WTC11 (cell line): ENCODE results near the gene PPP3R1. TPM values are rescaled to one million over a fixed set of nuclear protein-coding genes. Genes with fewer than 3 reads are reported as not detected.

Experiments used
- ATAC-seq: fragments of 200-7000 bp; cut with Tn5 transposase; 2 replicates; pipeline ENCODE4 v1.10.0; 2021; ENCODE audit warnings: mild to moderate bottlenecking, moderate library complexity
- CTCF ChIA-PET: fragments of 300-600 bp; sonication (Branson Sonifier 250); formaldehyde crosslinking; loops from one replicate; lab custom pipeline; 2021; ENCODE audit warnings: antibody characterized with exemption; lab: Charles Lee
- POLR2A ChIA-PET: fragments of 350-600 bp; sonication (Branson Sonifier 250); formaldehyde crosslinking; loops from one replicate; lab custom pipeline; 2021; ENCODE audit warnings: antibody characterized with exemption; lab: Charles Lee
- DNase-seq: peaks from one replicate; pipeline ENCODE4 v3.0.0; 2021; ENCODE audit warnings: low spot score
- H3K27ac Mint-ChIP-seq: 2 replicates; pipeline ENCODE4 v1.8.0; 2021; ENCODE audit warnings: mixed read lengths
- H3K27me3 Mint-ChIP-seq: 2 replicates; pipeline ENCODE4 v1.8.0; 2021; ENCODE audit warnings: low read depth, mild to moderate bottlenecking, moderate library complexity, mixed read lengths
- H3K36me3 Mint-ChIP-seq: 2 replicates; pipeline ENCODE4 v1.8.0; 2021; ENCODE audit warnings: mixed read lengths
- H3K4me1 Mint-ChIP-seq: 2 replicates; pipeline ENCODE4 v1.8.0; 2022; ENCODE audit warnings: mixed read lengths
- H3K4me3 Mint-ChIP-seq: 2 replicates; pipeline ENCODE4 v1.8.0; 2021; ENCODE audit warnings: mild to moderate bottlenecking, moderate library complexity, mixed read lengths
- H3K9me3 Mint-ChIP-seq: 2 replicates; pipeline ENCODE4 v1.8.0; 2021; ENCODE audit warnings: mixed read lengths
- AFF4 ChIP-seq: sonication (generic); formaldehyde crosslinking; IDR thresholded peaks from 2 replicates; pipeline ENCODE4 v1.8.1; 2023; ENCODE audit warnings: mild to moderate bottlenecking, missing genetic modification reagents, borderline replicate concordance
- CBFB ChIP-seq: sonication (generic); formaldehyde crosslinking; IDR thresholded peaks from 2 replicates; pipeline ENCODE4 v1.8.1; 2022; ENCODE audit warnings: mild to moderate bottlenecking, low read depth, missing genetic modification reagents
- CREM ChIP-seq: sonication (generic); formaldehyde crosslinking; IDR thresholded peaks from 2 replicates; pipeline ENCODE4 v1.8.1; 2022; ENCODE audit warnings: mild to moderate bottlenecking, missing genetic modification reagents, moderate library complexity
- FOXK1 ChIP-seq: sonication (generic); formaldehyde crosslinking; IDR thresholded peaks from 2 replicates; pipeline ENCODE4 v1.8.0; 2022; ENCODE audit warnings: mild to moderate bottlenecking, moderate library complexity, missing genetic modification reagents
- FOXP1 ChIP-seq: sonication (generic); formaldehyde crosslinking; IDR thresholded peaks from 2 replicates; pipeline ENCODE4 v1.8.0; 2022; ENCODE audit warnings: missing genetic modification reagents, mild to moderate bottlenecking, moderate library complexity, borderline replicate concordance
- GTF2I ChIP-seq: fragments of 250-450 bp; sonication (Bioruptor Pico); conservative IDR thresholded peaks from 2 replicates; pipeline ENCODE4 v1.4.0; 2021; ENCODE audit warnings: mild to moderate bottlenecking
- IRF2 ChIP-seq: sonication (generic); formaldehyde crosslinking; IDR thresholded peaks from 2 replicates; pipeline ENCODE4 v1.8.0; 2022; ENCODE audit warnings: low read depth, missing genetic modification reagents, borderline replicate concordance
- JUN ChIP-seq: sonication (generic); formaldehyde crosslinking; IDR thresholded peaks from 2 replicates; pipeline ENCODE4 v1.8.0; 2023; ENCODE audit warnings: mild to moderate bottlenecking, missing genetic modification reagents
- RORB ChIP-seq: fragments of 250-450 bp; sonication (Bioruptor Pico); IDR thresholded peaks from 2 replicates; pipeline ENCODE4 v1.9.0; 2021; ENCODE audit warnings: mild to moderate bottlenecking
- SMAD3 ChIP-seq: sonication (generic); formaldehyde crosslinking; IDR thresholded peaks from 2 replicates; pipeline ENCODE4 v1.8.0; 2022; ENCODE audit warnings: missing genetic modification reagents, mild to moderate bottlenecking, borderline replicate concordance
- SMAD4 ChIP-seq: sonication (generic); formaldehyde crosslinking; IDR thresholded peaks from 2 replicates; pipeline ENCODE4 v1.8.0; 2022; ENCODE audit warnings: mild to moderate bottlenecking, missing genetic modification reagents
- TP53 ChIP-seq: sonication (generic); formaldehyde crosslinking; IDR thresholded peaks from 2 replicates; pipeline ENCODE4 v1.8.1; 2023; ENCODE audit warnings: mild to moderate bottlenecking, missing genetic modification reagents
- ZNF219 ChIP-seq: sonication (generic); formaldehyde crosslinking; IDR thresholded peaks from 2 replicates; pipeline ENCODE4 v1.8.0; 2023; ENCODE audit warnings: missing genetic modification reagents, mild to moderate bottlenecking, borderline replicate concordance
- ZNF281 ChIP-seq: sonication (generic); formaldehyde crosslinking; IDR thresholded peaks from 2 replicates; pipeline ENCODE4 v1.8.0; 2023; ENCODE audit warnings: mild to moderate bottlenecking, missing genetic modification reagents
- ZNF317 ChIP-seq: sonication (generic); formaldehyde crosslinking; IDR thresholded peaks from 2 replicates; pipeline ENCODE4 v1.8.1; 2023; ENCODE audit warnings: low read depth, mild to moderate bottlenecking, moderate library complexity, missing genetic modification reagents, borderline replicate concordance
- ZNF396 ChIP-seq: fragments of 250-450 bp; sonication (Bioruptor Pico); IDR thresholded peaks from 2 replicates; pipeline ENCODE4 v1.8.0; 2021; ENCODE audit warnings: mild to moderate bottlenecking, moderate library complexity, borderline replicate concordance
- ZNF512 ChIP-seq: sonication (generic); formaldehyde crosslinking; IDR thresholded peaks from 2 replicates; pipeline ENCODE4 v1.8.1; 2022; ENCODE audit warnings: missing genetic modification reagents, borderline replicate concordance
- total RNA-seq: library from RNA; stranded (reverse); gene quantifications from 3 replicates; pipeline ENCODE4 v1.2.3, GENCODE V29; 2021

Gene PPP3R1
- total RNA-seq, 1 experiment from 2014 or later, result 61.4 TPM

- TF ChIP-seq RORB (CRISPR knock-in tag) (no peak), CREM (CRISPR knock-in tag) (no peak), JUN (CRISPR knock-in tag) (no peak), ZNF512 (CRISPR knock-in tag) (no peak), ZNF219 (CRISPR knock-in tag) (no peak)
Measured at GRCh38 chr2:68167186-68167585, 85.1 kb downstream of the PPP3R1 start (continued).

- Mint-ChIP-seq H3K4me1 (peaks cover 1% of the 10 kb centered on the region), H3K9me3 (no peaks in the 10 kb centered on the region), H3K36me3 (peaks cover 72% of the 10 kb centered on the region)
- ATAC-seq, result no peak
- POLR2A ChIA-PET, result no interaction called here
- CTCF ChIA-PET, result no interaction called here
- no peak for TF ChIP-seq JUN (CRISPR knock-in tag)
- TF ChIP-seq AFF4 (CRISPR knock-in tag), result no peak
- TF ChIP-seq CBFB, result no peak
- no peak for TF ChIP-seq FOXK1 (CRISPR knock-in tag)
- TF ChIP-seq ZNF317 (CRISPR knock-in tag), result no peak
- no peak for TF ChIP-seq ZNF219 (CRISPR knock-in tag)
- no peak for TF ChIP-seq TP53 (CRISPR knock-in tag)
- TF ChIP-seq FOXP1 (CRISPR knock-in tag), result no peak
- no peak for TF ChIP-seq ZNF396 (CRISPR knock-in tag)
- TF ChIP-seq SMAD3 (CRISPR knock-in tag), result no peak
- no peak for TF ChIP-seq IRF2 (CRISPR knock-in tag)
- no peak for TF ChIP-seq GTF2I (CRISPR knock-in tag)
- no peak for TF ChIP-seq SMAD4 (CRISPR knock-in tag)
- TF ChIP-seq ZNF281 (CRISPR knock-in tag), result no peak
- TF ChIP-seq, all 79 proteins: peak for 0
- Mint-ChIP-seq H3K27ac (no peak overlapping the region), H3K4me3 (no peak overlapping the region), H3K27me3 (no peaks in the 10 kb centered on the region)
- no peak for DNase-seq
Measured at GRCh38 chr2:68163641-68164040, 88.7 kb downstream of the PPP3R1 start.
